ENCODE measurements around the gene SELL.
"Not testable (repeated sequence)": the region's sequence is repeated elsewhere in the genome, so short reads cannot be mapped to it uniquely, and the experiment has no call there.

The SELL gene

DNA sequence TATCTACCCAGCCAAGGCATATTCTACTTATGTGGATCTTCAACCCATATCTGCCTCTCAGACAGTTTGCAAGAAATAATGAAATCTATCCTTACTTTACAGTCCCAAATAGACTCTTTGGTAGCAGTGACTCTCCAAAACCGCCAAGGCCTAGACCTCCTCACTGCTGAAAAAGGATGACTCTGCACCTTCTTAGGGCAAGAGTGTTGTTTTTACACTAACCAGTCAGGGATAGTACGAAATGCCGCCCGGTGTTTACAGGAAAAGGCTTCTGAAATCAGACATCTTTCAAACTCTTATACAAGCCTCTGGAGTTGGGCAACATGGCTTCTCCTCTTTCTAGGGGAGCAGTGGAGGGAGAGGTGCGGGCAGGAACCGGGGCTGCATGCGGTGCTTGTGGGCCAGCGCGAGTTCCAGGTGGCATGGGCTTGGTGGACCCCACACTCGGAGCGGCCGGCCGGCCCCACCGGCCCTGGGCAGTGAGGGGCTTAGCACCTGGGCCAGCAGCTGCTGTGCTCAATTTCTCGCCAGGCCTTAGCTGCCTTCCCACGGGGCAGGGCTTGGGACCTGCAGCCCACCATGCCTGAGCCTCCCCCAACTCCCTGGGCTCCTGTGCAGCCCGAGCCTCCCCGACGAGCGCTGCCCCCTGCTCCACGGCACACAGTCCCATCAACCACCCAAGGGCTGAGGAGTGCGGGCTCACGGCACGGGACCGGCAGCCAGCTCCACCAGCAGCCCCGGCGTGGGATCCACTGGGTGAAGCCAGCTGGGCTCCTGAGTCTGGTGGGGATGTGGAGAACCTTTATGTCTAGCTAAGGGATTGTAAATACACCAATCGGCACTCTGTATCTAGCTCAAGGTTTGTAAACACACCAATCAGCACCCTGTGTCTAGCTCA lies 43.5 kb downstream of the SELL start:
- not testable (repeated sequence) for DNase-seq (ENCODE audit: low read depth)

DNA sequence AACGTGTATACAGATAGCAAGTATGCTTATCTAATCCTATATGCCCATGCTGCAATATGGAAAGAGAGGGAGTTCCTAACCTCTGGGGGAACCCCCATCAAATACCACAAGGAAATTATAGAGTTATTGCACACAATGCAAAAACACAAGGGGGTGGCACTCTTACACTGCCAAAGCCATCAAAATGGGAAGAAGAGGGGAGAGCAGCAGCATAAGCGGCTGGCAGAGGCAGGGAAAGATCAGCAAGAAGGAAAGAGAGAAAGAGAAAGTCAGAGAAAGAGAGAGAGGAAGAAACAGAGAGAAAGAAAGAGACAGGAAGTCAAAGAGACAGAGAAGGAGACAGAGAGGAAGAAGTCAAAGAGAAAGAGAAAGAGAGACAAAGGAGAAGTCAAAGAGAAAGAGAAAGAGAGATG lies 44.2 kb downstream of the SELL start:
- not testable (repeated sequence) for DNase-seq (ENCODE audit: low read depth)

DNA sequence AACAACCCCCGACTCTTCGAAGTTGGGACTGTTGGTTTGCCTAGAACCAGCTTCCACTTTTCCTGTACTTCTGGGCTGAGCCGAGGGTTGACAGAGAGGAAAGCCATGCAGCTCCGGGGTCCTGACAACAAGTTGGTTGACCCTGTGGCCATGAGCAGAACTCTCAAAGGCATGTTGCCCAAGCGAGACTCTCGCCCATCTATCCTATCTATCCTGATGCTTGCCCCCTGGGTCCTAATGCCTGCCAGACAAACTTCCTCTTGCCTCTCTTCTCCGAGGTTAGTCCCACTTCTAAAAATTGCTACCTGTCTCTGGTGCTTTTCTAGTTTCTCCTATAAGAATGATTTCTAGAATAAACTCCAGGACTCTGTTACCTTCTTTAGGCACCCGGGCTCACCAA lies 48.7 kb downstream of the SELL start:
- not testable (repeated sequence) for DNase-seq (ENCODE audit: low read depth)

DNA sequence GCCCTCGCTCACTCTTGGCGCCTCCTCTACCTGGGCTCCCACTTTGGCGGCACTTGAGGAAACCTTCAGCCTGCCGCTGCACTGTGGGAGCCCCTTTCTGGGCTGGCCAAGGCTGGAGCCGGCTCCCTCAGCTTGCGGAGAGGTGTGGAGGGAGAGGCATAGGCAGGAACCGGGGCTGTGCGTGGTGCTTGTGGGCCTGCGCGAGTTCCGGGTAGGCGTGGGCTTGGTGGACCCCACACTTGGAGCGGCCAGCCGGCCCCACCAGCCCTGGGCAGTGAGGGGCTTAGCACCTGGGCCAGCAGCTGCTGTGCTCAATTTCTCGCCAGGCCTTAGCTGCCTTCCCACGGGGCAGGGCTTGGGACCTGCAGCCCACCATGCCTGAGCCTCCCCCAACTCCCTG lies 50.4 kb downstream of the SELL start:
- not testable (repeated sequence) for DNase-seq (ENCODE audit: low read depth)

DNA sequence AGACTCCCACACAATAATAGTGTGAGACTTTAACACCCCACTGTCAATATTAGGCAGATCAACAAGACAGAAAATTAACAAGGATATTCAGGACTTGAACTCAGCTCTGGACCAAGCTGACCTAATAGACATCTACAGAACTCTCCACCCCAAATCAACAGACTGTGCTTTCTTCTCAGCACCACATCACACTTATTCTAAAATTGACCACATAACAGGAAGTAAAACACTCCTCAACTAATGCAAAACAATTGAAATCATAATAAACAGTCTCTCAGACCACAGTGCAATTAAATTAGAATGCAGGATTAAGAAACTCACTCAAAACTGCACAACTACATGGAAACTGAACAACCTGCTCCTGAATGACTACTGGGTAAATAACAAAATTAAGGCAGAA lies 52.6 kb downstream of the SELL start:
- DNase-seq (ENCODE audit: low read depth) = not testable (repeated sequence)

DNA sequence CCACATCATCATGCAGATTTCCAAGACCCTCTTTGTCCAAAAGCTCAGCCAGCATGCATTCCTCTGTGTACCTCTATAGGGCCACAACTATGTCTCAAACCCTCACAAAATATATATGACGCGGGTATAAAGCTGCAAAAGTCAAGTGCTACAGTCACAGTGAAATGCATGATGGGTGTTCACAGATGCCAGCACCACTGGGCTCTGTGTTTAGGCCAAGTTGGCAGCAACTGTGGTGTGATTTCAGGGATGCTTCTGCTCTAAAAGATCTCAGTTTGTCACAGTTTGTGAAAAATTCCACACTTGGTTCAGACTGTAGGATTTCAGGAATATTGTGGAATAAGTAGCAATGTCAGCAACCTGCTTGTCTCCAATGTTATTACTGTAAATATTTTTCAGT lies 57.5 kb downstream of the SELL start:
- no peak for DNase-seq (ENCODE audit: low read depth)

DNA sequence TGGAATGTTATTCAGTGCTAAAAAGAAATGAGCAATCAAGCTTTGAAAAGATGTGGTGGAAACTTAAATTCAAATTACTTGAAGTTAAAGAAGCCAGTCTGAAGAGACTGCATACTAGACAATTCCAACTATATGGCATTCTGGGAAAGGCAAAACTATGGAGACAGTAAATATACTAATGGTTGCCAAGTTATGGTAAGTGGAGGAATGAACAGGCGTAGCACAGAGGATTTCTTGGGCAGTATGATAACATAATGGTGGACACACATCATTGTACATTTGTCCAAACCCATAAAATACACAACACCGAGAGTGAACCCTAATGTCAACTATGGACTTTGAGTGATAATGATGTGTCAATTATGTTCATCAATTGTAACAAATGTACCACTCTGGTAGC lies 60.4 kb downstream of the SELL start:
- no peak for DNase-seq (ENCODE audit: low read depth)

DNA sequence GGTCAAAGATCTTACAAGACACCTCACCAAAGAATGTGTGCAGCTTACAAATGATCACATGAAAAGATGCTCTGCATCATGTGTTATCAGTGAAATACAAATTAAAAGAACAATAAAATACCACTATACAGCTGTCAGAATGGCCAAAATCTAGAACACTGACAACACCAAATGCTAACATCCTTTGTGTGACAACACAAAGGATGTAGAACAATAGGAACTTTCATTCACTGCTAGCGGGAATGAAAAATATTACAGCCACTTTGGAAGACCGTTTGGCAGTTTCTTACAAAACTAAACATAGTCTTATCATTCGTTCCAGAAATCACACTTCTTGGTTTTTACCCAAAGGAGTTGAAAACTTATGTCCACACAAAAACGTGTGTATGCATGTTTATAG lies 60.9 kb downstream of the SELL start:
- DNase-seq (ENCODE audit: low read depth) = no peak

DNA sequence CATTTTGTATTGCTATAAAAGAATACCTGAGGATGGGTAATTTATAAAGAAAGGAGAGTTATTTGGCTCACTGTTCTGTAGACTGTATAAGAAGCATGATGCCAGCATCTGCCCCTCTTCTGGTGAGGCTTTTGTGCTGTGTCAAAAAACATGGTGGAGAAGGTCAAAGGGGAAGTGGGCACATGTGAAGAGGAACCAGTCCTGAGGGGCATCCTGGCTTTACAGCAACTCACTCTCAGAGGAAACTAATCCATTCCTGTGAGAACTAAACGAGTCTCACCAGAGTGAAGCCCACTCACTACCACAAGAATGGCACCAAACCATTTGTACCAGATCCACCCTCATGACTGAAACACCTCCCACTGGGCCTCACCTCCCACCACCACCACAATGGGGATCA lies 62.7 kb downstream of the SELL start:
- no peak for DNase-seq (ENCODE audit: low read depth)

DNA sequence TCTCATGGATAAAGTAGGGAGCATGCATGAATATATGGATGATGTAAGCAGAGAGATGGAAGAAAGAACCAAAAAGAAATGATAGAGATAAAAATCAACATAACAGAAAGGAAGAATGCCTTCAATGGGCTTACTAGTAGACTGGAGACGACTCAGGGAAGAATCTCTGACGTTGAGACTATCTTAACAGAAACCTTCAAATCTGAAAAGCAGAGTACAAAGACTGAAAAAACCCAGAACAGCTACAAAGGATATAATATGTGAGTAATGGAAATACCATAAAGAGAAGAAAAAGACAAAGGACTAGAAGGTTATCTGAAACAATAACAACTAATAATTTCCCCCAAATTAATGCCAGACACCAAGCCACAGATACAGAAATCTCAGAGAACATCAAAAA lies 63.2 kb downstream of the SELL start:
- no peak for DNase-seq (ENCODE audit: low read depth)

DNA sequence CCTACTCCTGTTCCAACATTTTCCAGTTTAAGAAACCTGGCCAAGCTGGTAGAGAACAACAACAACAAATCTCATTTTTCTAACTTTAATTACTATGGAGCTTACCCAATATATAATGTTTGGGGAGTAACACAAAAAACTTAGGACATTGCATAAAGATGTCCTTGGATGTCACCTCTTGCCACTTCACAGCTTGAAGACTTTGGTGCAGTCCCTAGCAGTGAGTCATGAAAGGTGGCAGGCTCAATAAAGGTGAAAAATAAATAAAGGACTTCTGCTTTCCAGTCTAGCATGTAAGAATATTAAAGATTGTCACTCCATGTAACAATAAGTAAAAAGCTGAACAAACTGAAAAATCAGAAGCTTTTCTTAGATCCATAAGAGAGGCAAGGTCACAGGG lies 63.9 kb downstream of the SELL start:
- DNase-seq (ENCODE audit: low read depth) = no peak

DNA sequence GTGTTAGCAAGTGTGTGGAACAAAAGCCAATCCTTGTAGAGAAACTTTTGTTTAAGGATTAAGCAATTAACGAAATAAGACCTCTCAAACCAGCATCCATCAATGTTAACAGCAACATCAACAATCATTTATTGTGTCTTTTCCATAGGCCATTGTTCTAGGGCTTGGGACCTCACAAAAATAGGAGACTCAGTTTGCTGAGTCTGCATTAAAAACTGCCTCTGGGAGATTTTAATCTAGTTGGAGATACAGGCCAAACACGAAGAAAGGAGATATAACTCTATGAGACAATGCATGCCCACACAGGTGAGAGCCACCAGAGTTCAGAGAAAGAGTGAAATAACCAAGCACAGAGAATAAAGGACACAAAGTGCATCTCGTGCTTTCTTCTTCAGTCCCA lies 67.1 kb downstream of the SELL start:
- no peak for DNase-seq (ENCODE audit: low read depth)
